Heart left ventricle (tissue), 13 donors: ENCODE results near the gene NUCKS1.

ENCODE experiments used
- CTCF ChIP-seq, 12 donors: fragments of 200-600 bp; sonication (generic) in 4 of 12; IDR thresholded peaks; one replicate each; pipeline versions ENCODE4 v1.5.0 to v1.8.0; 2018 to 2022; ENCODE audit warnings: antibody characterized with exemption in 12 of 12, mild to moderate bottlenecking in 5 of 12
- POLR2A ChIP-seq, 2 donors: fragments of 450-650 bp; IDR thresholded peaks; one replicate each; pipeline ENCODE4 v1.6.1; 2017; ENCODE audit warnings: antibody characterized with exemption in 2 of 2, mild to moderate bottlenecking in 2 of 2, moderate library complexity in 2 of 2
- donor health status: ischemic (EF 13 %, LVEDD 7.1; RV severe dilation, severe dysfunction).
- donor health status: DM: no; HTN: yes; CAD: no.
- donor health status: DM: no; HTN: no; CAD: no.
- donor health status: ischemic (EF 25% LVEDD 6.9; RV normal size, moderate dysfunction).
- donor health status: ischemic (EF 25% LVEDD 5.7; RV mildly dilated, moderate dysfunction).
- donor health status: ischemic (EF 35%, LVEDD 5.7; RV mildly dilated, moderate dysfunction).
- donor health status: nonischemic (EF 11% LVEDD 7.7; RV severe dilation, severe dysfunction).
- donor health status: DM: yes; HTN: yes; CAD: no.
- donor health status: PGD.
- donor health status: ischemic (EF 29% LVEDD 5.4; RV normal size, mild dysfunction).
- donor health status: nonischemic (EF 23%, LVEDD 6.1; RV moderate dilation, normal function).

- no peak for TF ChIP-seq CTCF (IDR thresholded peaks at IDR 0.05)
- no peak for TF ChIP-seq POLR2A (IDR thresholded peaks at IDR 0.05)
Measured at GRCh38 chr1:205787287-205787916, 37.4 kb upstream of the NUCKS1 start.
